CD4-positive, alpha-beta T cell treated with Interleukin-12 subunit alpha and Interleukin-12 subunit beta, for 1 hour (primary cell): Measurements from ENCODE around the gene EP400.
A peak's percentile ranks its signal among the peaks of the same experiment; 100 is the strongest.
"Not testable (repeated sequence)": the region's sequence is repeated elsewhere in the genome, so short reads cannot be mapped to it uniquely, and the experiment has no call there.

Experiments
- DNase-seq: peaks from one replicate; pipeline ENCODE4 v3.0.0-alpha.2; 2020

The EP400 gene

DNA sequence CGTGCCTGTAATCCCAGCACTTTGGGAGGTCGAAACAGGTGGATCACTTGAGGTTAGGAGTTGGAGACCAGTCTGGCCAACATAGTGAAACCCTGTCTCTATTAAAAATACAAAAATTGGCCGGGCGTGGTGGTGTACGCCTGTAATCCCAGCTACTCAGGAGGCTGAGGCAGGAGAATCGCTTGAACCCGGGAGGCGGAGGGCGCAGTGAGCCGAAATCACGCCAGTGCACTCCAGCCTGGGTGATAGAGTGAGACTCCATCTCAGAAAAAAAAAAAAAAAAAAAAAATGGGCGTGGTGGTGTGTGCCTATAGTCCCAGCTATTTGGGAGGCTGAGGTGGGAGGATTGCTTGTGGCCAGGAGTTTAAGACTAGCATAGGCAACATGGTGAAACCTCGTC lies 4.7 kb downstream of the EP400 start:
- DNase-seq = not testable (repeated sequence)

DNA sequence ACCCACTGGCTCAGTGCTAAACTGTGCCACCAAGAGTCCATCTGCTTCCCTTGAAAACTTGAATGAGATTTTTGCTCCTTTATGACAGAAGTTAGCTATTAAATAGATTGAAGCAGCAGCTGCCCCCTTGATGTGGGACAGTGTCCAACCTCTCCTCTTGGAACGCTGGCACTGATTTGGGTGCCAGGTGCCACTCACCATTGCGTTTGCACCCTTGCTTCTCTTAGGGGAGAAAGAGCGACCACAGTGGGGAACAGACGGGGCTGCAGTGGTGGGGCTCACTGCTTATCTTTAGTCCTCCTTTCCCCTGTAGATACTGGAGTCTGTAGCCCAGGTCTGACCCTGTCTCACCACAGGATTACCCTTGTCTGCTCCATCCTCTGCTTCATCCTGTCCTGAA lies 9.4 kb downstream of the EP400 start:
- DNase-seq = no peak

DNA sequence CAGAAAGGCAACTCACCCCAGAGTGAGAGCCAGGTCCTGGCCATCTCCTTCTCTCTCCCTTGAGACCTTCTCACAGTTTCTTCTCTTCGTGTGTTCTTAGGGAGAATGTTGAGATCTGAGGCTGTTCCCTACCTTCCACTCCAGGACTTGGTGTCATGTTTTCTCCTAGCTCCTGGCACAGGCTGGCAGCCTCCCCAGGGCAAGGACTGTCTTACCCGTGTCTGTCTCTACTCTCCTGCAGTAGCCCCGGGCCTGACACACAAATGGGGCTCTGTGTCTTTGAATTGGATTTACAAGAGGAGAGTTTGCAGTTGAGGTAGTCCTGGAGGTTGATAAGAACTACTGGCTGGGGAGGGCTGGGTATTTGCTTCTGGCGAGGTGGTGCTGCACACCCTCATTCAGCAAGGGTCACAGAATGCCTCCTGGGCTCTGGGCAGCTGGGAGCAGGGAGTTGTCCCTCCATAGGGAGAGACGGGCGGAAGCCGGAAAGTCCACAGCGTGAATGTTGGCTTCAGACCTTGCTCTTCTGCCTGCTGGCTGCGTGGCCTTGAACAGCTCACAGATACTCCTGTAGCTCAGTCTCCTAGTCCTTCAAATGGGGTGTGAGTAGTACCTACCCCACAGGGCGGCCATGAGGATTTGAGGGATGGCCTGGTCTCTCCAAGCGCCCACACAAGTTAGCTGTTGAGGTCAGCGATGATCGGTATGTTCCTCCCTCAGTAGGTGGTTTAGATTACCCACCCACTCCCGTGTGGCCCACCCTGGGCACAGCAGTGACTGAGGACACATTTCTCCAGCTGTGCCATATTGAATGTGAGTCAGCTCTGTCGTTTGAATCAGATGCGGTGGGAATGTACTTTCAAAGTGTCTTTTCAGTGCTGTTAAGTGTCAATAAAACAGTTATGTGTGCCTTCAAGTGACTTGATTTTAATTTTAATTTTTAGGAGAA lies 10.2 kb downstream of the EP400 start:
- DNase-seq = no peak

DNA sequence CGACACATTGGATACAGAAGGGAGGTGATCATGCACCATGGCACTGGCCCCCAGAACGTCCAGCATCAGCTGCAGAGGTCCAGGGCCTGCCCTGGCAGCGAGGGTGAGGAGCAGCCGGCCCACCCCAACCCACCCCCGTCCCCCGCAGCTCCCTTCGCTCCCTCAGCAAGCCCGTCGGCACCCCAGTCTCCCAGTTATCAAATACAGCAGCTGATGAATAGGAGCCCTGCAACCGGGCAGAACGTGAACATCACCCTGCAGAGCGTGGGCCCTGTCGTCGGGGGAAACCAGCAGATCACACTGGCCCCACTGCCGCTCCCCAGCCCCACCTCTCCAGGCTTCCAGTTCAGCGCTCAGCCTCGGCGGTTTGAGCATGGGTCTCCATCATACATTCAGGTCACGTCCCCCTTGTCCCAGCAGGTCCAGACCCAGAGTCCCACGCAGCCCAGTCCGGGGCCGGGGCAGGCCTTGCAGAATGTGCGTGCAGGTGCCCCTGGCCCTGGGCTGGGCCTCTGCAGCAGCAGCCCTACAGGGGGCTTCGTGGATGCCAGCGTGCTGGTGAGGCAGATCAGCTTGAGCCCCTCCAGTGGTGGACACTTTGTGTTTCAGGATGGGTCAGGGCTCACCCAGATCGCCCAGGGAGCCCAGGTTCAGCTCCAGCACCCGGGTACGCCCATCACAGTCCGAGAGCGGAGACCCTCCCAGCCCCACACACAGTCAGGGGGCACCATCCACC lies 11.0 kb downstream of the EP400 start:
- not testable (repeated sequence) for DNase-seq

DNA sequence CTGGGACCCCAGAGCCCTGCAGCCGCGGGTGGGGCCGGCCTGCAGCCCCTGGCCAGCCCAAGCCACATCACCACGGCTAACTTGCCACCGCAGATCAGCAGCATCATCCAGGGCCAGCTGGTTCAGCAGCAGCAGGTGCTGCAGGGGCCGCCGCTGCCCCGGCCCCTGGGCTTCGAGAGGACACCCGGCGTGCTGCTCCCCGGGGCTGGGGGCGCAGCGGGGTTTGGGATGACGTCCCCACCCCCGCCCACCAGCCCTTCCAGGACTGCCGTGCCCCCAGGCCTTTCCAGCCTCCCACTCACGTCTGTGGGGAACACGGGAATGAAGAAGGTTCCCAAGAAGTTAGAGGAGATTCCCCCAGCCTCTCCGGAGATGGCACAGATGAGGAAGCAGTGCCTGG lies 11.6 kb downstream of the EP400 start:
- DNase-seq = not testable (repeated sequence)

DNA sequence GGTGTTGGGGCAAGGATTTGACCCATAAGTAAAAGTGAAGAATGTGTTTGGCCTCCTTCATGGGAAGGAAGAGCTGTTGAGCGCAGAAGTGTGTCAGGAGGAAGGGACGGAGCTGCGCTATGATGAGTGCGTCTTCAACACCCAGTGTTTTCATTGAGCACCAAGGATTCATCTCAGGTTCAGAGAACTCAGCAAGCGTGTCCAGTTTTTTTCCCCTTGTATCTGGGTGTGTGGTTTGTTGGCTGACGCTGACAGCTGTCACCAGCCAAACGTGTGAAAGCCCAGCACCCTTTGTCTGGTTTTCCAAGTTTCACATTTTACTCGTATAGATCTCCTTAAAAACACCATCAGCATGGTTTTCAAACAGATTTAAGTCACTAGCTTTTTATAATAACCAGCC lies 12.3 kb downstream of the EP400 start:
- no peak for DNase-seq

DNA sequence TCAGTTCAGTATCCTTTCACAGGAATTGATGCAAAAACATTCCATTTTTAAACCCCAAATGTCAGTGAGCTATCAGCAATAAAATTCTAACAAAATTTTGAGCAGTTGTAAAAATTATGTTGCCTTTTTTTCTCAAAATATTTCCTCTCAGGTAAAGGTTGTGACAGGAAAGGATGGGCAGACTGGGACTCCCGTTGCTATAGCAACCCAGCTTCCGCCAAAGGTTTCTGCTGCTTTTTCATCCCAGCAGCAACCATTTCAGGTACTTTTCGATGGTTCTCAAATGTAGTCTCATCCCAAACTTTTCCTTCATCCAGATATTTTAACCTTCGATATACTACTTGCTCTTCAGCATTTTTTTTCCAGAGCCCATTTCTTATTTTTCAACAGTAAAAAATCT lies 13.6 kb downstream of the EP400 start:
- peak; percentile 47 for DNase-seq

DNA sequence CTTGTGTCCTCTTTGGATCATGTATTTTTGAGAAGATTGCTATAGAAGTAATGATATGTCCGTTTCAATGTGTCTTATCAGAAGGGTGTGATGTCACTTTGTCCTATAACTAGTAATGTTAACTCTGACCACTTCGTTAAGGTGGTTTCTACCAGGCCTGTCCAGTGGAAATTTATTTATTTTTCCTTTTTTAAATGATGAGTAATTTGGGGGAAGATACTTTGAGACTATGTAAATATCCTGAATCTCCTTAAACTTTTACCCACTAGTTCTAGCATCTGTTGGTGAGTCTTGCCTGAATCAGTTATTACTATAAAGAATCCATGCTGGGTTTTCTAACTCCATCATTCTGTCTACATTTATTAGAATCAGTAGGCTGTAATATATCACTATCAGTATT lies 15.3 kb downstream of the EP400 start:
- no peak for DNase-seq

DNA sequence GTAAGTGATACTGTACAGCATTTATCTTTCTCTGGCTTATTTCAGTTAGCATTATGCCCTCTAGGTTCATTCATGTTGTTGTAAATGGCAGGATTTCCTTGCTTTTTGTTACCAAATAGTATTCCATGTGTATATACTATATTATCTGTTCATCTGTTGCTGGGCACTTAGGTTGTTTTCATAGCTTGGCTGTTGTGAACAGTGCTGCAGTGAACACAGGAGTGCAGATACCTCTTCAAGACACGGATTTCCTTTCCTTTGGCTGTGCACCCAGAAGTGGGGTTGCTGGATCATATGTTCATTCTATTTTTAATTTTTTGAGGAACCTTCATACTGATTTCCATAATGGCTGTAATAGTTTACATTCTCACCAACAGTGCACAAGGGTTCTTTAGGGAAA lies 21.5 kb downstream of the EP400 start:
- no peak for DNase-seq

DNA sequence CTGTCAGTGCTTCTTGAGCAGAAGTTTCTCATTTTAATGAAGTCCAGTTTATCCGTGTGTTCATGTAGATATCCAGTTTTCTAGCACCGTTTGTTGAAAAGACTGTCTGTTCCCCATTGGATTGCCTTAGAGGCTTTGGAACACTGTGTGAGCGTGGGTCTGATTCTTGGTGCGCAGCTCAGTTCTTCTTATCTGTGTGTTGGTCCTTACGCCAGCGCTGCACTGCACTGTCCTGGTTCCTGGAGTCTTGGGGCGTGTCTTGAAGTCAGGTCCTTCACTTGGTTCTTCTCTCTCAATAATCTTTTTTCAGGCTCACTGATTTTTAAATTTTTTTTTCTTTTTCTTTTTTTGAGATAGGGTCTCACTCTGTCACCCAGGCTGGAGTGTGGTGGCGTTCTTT lies 25.5 kb downstream of the EP400 start:
- DNase-seq = no peak

DNA sequence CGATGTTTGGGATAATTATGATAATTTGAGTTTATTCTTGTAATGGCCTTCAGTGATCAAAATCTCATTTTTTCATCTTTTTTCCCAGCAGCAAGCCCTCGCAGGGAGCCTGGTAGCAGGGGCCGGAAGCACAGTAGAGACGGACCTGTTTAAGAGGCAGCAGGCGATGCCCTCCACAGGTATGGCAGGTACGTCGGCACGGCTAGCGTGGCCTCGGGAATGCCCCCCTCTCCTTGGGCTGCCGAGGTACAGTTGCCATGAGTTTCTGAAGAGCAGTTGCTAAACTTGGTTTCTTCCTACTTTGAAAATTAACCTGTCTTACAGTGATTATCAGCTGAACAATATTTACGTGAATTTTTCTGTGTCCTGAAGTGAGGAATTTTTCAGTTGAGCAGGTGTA lies 29.9 kb downstream of the EP400 start:
- no peak for DNase-seq

DNA sequence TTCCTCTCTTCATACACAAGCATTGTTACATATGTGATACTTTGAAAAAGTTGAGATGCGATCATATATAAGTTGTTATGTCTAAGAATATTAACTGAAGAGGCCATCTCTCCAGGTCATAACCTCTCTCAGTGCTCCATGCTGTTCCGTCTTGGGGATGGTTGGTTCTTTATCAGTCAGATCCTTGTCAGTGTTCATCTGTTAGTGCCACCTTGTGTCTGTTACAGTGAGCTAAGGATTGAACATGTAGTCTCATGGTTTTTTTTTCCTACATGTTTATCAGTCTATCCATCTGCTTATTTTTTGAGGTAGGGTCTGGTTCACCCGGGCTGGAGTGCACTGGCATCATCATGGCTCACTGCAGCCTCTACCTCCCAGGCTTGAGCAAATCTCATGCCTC lies 30.5 kb downstream of the EP400 start:
- DNase-seq = no peak

DNA sequence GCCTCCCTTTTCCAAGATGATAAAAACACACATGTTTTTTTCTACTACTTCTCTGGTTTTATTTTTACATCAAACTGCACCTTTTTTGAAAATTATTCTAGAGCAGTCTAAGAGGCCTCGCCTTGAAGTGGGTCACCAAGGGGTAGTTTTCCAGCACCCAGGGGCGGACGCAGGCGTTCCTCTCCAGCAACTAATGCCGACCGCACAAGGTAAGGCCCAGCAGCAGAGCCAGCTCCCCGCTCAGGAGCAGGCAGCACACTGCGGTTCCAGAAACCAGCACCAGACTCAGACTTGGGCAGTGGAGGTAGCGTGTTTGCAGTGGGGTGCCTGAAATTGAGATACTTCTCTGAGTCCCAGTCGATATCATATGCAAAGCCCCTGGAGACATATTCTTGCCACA lies 31.6 kb downstream of the EP400 start:
- DNase-seq = no peak

DNA sequence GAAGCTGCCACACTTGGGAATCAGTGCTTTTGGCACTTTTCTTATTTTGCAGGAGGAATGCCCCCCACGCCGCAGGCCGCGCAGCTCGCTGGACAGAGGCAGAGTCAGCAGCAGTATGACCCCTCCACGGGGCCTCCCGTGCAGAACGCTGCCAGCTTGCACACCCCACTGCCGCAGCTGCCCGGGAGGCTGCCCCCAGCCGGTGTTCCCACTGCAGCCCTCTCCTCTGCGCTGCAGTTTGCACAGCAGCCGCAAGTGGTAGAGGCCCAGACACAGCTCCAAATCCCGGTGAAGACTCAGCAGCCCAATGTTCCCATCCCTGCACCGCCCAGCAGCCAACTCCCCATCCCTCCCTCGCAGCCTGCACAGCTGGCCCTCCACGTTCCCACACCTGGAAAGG lies 32.3 kb downstream of the EP400 start:
- DNase-seq = no peak

DNA sequence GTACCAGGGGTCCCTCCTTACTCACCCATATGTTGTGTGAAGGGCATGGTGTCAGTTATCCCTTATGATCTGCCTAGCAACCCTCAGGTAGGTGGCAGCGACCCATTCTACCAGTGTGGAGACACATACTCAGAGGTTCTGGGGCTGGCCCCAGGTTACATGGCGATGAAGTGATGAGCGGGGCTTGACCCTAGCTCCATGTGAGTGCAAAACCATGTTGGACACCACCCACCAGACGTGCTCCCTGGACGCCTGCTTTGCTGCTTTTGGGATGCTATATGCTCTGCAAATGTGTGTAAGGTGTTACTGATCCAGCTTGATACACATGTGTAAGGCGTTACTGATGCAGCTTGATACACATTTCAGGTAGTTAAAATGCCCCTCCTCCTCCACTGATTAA lies 33.3 kb downstream of the EP400 start:
- DNase-seq = no peak

DNA sequence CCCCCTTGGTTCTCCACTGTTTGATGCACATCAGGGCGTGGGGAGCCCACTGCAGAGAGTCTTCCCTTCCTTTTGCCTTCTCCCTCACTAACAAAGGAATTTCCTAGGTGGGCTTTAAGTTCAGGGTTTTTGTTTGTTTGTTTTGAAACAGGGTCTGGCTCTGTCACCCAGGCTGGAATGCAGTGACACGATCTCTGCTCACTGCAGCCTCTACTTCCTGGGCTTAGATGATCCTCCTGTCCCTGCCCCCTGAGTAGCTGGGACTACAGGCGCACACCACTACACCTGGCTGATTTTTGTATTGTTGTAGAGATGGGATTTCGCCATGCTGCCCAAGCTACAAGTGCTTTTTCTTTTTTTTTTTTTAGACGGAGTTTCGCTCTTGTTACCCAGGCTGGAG lies 33.8 kb downstream of the EP400 start:
- no peak for DNase-seq

DNA sequence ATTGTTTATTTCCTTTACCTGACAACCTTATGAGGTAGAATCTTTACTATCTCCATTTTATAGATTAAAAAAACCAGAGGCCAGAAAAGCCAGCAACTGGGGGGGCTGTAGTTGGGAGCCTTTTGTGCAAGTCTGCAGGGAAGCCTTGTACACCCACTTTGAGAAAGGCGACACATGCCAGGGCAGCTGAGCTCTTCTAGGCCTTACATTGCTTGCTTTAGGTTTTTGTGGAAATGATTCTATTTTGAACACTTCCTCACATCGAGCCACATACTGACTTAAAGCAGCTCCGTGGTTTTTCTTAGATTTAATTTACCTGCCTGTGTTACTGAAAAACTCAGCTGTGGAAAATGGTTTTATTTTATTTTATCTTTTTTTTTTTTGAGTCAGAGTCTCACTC lies 34.6 kb downstream of the EP400 start:
- DNase-seq = no peak

DNA sequence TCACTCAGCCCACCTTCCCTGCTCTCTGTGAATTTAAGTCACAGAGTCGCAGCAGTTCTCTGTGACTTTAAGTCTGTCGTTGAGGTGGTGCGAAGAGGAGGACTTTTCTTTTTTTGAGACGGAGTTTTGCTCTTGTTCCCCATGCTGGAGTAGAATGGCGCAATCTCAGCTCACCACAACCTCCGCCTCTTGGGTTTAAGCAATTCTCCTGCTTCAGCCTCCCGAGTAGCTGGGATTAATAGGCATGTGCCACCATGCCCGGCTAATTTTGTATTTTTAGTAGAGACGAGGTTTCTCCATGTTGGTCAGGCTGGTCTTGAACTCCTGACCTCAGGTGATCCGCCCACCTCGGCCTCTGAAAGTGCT lies 35.8 kb downstream of the EP400 start:
- not testable (repeated sequence) for DNase-seq

DNA sequence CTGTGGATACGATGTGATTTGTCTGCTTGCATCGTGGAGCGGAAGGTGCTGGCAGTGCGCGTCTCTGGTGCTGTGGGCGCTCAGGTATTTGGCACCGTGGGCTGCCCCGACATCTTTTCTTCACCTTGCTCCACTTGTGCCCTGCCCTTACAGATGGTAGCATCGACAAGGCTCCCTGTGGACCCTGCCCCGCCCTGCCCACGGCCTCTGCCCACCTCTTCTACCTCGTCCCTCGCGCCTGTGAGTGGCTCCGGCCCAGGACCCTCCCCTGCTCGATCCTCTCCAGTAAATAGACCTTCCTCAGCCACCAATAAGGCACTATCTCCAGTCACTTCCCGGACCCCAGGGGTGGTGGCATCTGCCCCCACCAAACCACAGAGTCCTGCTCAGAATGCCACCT lies 36.6 kb downstream of the EP400 start:
- no peak for DNase-seq

DNA sequence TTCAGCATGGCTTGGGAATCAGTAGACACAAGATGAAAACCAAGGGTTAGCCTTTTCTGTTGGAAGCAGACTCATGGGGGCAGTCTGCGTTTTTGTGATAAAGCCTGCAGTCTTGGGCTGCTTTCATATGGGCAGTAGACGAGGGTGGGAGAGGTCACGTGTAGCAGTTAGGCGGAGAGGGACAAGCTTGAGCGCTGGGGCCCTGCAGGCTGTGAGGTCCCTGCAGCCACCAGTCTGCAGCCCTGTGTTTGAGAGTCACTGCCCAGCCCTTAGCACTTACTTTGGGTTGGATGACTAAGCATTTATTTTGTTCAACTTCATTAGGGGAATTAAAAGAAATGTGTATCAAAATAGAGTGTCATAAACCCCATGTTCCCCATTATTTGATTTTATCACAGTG lies 37.2 kb downstream of the EP400 start:
- no peak for DNase-seq

DNA sequence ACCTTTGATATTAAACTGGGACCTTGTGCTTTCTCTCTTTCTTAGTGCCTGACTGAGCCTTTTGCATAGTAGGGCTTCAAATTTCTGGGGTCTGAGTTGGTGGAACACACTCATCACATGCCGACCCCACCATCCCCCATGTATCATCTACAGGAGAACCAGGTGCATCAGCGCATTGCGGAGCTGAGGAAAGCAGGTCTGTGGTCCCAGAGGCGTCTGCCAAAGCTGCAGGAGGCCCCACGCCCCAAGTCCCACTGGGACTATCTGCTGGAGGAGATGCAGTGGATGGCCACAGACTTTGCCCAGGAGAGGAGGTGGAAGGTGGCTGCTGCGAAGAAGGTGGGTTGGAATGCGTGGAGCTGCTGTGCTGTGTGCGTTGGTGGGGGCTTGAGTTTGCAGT lies 37.8 kb downstream of the EP400 start:
- no peak for DNase-seq

DNA sequence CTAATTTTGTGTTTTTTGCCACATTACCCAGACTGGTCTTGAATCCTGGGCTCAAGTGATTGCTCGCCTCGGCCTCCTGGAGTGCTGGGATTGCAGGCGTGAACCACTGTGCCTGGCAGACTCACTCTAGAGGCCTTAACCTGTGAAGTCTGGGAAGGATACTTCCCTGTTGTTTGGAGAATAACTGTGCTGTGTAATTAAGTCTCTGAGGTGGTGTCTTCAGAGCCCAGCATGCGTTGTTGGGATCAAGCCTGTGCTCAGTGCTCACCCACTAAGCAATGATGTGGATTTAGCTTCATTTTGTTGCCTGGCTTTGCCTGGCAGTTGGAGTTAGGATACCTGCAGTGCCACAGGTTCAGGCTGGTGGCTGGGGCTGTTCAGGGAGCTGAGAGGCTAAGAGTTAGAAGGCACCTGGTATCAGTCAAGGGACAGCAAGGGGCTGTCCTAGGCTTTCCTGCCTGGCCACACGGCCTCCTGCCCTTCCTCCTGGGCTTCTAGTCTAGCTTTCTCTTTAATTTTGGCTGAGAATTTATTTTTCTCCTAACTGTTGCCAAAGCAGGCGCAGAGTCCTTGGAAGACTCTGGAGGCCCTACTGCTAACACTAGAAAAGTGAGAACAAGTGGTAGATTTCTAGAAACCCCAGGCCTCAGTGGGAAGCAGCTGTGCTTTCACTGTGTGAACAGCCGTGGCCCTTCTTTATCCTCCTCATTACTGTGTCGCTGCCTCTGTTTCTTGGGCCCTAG lies 38.5 kb downstream of the EP400 start:
- DNase-seq = no peak

DNA sequence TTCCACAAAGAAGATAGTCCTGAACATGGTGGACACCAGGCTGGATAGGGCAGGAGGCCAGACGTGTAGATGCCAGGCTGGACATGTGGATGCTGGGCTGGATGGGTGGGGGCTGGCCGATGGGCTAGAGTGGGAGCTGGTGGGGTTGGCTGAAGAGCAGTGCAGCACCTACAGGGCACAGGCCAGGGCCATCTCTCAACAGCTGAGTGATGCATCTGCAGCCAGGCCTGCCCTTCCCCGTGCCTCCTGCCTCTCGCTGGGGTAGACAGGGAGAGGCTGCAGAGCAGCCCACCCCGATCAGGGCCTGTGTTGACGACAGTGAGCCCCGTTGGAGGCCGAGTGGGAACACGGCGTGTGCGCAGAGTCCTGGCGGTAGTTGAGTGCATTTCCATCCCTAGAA lies 39.3 kb downstream of the EP400 start:
- no peak for DNase-seq
